Memory B cell (primary cell): ENCODE results near the gene SLC3A2.

ENCODE experiments used
- ATAC-seq: fragments of 150-1000 bp; cut with Tn5 transposase; 2 replicates; pipeline ENCODE4 v1.10.0; 2021; ENCODE audit warnings: low read depth, mild to moderate bottlenecking, moderate library complexity
- DNase-seq, 2 donors: peaks; one replicate each; pipeline ENCODE4 v3.0.0; 2022; ENCODE audit warnings: low spot score in 2 of 2
- H3K27ac Mint-ChIP-seq: one replicate; pipeline ENCODE4 v1.8.0; 2022; ENCODE audit warnings: mild to moderate bottlenecking, moderate library complexity, mixed read lengths
- H3K27me3 Mint-ChIP-seq: one replicate; pipeline ENCODE4 v1.8.0; 2022; ENCODE audit warnings: mixed read lengths
- H3K36me3 Mint-ChIP-seq: one replicate; pipeline ENCODE4 v1.8.0; 2022; ENCODE audit warnings: mild to moderate bottlenecking, mixed read lengths
- H3K4me1 Mint-ChIP-seq: one replicate; pipeline ENCODE4 v1.8.0; 2022; ENCODE audit warnings: mixed read lengths
- H3K4me3 Mint-ChIP-seq: one replicate; pipeline ENCODE4 v1.8.0; 2022; ENCODE audit warnings: mild to moderate bottlenecking, moderate library complexity, mixed read lengths
- H3K9me3 Mint-ChIP-seq: one replicate; pipeline ENCODE4 v1.8.0; 2022; ENCODE audit warnings: mixed read lengths

Gene SLC3A2

DNA sequence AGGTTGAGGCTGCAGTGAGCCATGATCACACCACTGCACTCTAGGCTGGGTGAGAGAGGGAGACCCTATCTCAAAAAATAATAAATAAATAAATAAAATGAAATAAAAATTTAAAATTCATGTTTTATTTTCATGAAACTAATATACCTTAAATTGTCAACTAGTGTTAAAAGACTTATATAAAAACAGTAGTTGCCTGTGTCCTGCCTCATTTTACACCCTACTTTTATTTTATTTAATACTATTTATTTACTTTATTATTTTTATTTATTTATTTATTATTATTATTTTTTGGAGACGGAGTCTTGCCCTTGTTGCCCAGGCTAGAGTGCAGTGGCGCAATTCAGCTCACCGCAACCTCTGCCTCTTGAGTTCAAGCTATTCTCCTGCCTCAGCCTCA is 36.5 kb upstream of the SLC3A2 start:
- ATAC-seq: no peak
- DNase-seq: no peak
- peaks cover 8% of the 10 kb centered on the region for H3K4me1 Mint-ChIP-seq

DNA sequence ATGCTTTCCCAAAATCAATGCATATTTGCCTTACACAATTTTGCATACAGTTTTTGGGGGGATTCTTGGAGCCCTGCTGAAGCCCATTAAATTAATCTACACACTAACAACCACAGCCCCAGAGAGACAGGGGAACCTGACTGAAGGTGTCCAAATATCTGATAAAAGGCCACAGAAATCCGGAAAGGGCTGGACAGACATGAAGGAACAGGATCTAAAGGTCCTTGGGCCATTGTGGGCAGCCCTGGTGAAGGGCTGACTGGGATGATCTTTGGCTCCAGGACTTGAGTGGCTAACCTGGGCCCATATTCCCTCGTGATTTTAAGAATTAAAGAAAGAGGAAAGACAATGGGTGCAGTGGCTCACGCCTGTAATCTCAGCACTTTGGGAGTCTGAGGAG is 34.5 kb upstream of the SLC3A2 start:
- Mint-ChIP-seq H3K36me3 (no peaks in the 10 kb centered on the region), H3K4me1 (peaks cover 4% of the 10 kb centered on the region), H3K9me3 (no peaks in the 10 kb centered on the region), H3K4me3 (no peak overlapping the region), H3K27me3 (no peaks in the 10 kb centered on the region), H3K27ac (no peak overlapping the region)
- DNase-seq: no peak
- ATAC-seq: no peak

More for the DNA sequence above, 36.5 kb upstream of the SLC3A2 start:
- Mint-ChIP-seq H3K9me3 (no peaks in the 10 kb centered on the region), H3K36me3 (peaks cover 3% of the 10 kb centered on the region), H3K4me3 (no peak overlapping the region), H3K27me3 (no peaks in the 10 kb centered on the region), H3K27ac (no peak overlapping the region)

DNA sequence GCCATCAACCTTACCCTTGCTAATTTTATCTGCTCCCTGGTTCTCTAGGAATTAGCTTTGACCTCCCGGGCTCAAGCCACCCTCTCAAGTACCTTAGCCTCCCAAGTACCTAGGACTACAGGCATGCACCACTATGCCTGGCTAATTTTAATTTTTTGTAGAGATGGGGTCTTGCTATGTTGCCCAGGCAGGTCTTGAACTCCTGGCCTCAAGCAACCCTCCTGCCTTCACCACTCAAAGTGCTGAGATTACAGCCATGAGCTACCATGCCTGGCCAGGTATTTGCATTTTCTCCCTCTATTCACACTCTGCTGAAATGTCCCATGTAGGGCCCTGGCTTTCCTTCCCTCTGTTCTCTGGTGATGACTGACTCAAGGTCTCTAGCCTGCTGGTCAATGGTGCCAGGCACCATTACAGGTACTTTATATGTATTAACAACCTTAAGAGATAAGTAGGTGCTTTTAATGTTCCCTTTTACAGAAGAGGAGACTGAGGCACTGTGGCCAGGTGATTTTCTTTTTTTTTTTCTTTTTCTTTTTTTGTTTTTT is 32.9 kb upstream of the SLC3A2 start:
- no peak for ATAC-seq
- no peak for DNase-seq
- Mint-ChIP-seq H3K36me3 (peaks cover 8% of the 10 kb centered on the region), H3K4me3 (no peak overlapping the region), H3K27me3 (no peaks in the 10 kb centered on the region), H3K4me1 (peaks cover 14% of the 10 kb centered on the region), H3K27ac (no peak overlapping the region), H3K9me3 (no peaks in the 10 kb centered on the region)

DNA sequence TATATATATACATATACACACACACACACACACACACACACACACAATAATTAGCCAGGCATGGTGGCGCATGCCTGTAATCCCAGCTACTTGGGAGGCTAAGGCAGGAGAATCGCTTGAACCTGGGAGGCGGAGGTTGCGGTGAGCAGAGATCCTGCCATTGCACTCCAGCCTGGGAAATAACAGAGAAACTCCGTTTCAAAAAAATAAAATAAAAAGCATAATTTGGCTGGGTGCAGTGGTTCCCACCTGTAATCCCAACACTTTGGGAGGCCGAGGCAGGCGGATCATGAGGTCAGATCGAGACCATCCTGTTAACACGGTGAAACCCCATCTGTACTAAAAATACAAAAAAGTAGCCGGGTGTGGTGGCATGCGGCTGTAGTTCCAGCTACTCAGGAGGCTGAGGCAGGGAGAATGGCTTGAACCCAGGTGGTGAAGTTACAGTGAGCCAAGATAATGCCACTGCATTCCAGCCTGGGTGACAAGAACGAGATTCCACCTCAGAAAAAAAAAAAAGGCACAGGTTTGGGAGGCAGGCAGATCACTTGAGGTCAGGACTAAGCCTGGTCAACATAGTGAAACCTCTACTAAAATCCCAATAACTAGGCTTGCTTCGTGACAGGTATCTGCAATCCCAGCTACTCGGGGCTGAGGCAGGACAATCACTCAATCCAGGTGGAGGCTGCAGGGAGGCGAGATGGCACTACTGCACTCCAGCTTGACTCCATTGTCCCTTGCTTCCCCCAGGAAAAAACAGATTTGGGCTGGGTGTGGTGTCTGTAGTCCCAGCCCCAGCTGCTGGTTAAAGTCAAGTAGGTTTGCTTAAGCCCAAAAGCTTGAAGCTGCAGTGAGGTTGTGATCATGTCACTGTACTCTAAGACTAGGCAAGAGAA is 29.5 kb upstream of the SLC3A2 start:
- Mint-ChIP-seq H3K4me3 (peak overlapping the region; percentile 2), H3K9me3 (no peaks in the 10 kb centered on the region), H3K36me3 (peaks cover 23% of the 10 kb centered on the region), H3K4me1 (peaks cover 36% of the 10 kb centered on the region), H3K27me3 (no peaks in the 10 kb centered on the region), H3K27ac (peak overlapping the region; percentile 97)
- ATAC-seq: no peak
- DNase-seq: no peak

DNA sequence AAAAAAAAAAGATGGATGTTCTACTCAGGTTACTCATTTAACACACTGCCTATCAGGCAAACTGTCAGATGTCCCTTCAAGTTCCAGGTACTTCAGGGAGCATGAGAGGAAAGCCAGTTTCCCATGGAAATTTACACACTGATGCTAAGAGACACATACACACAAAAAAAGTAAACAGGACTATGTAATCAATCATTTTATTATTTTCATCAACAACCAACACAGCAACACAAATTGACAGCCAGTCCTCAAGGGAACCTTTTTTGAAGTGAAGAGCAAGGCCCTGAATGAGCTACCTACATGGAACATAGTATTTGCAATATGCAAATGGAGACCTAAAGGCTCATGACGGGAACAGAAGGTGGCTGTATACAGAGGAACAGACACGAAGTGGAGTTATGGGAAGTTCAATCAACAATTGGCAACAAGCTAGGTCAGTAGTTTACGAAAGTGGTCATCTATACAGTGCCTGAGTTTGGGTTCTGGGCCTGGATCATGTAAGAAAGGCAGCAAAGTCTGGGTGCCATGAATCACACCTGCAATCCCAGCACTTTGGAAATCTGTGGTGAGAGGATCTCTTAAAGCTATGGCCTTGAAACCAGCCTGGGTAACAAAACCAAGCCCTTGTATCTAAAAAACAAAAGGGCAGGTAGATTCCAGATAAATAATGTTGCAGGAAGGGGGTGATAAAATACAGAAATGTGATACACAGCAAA is 28.7 kb upstream of the SLC3A2 start:
- DNase-seq (no peak), ATAC-seq (no peak)
- no peaks in the 10 kb centered on the region for H3K27me3 Mint-ChIP-seq
- peak overlapping the region; percentile 2 for H3K4me3 Mint-ChIP-seq
- peaks cover 23% of the 10 kb centered on the region for H3K36me3 Mint-ChIP-seq
- peak overlapping the region; percentile 97 for H3K27ac Mint-ChIP-seq
- no peaks in the 10 kb centered on the region for H3K9me3 Mint-ChIP-seq
- H3K4me1 Mint-ChIP-seq: peaks cover 39% of the 10 kb centered on the region

DNA sequence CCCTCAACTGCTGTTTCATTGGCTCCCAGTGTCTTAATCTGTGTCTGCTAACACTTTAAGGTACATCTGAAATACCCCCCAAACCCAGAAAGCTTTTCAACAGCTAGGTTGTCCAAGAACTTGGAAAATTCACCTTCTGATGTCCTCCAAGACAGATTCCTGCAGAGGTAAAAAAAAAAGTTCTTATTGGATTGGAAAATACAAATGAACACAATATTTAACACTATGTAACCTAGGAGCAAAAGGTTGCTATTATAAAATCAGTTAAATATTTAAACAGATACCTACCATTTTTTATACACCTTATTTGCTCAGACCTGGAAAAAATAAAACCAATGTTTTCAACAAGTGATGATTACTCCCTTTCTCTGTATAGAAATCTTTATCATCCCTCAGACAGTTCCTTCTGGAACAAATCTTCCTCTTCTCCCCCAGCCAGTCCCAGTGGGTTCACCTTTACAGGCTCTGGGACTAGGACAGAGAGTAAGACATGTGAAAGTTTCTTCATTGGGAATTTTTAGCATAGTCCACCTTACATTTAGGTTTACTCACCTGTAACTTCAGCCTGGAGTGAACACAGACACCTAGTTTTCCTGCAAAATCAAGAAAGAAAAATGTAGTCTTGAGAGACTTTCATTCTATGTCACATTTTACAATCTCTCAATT is 28.0 kb upstream of the SLC3A2 start:
- H3K27me3 Mint-ChIP-seq: no peaks in the 10 kb centered on the region
- H3K9me3 Mint-ChIP-seq: no peaks in the 10 kb centered on the region
- H3K4me3 Mint-ChIP-seq: peak overlapping the region; percentile 24
- H3K36me3 Mint-ChIP-seq: peaks cover 23% of the 10 kb centered on the region
- ATAC-seq: no peak
- peak overlapping the region; percentile 97 for H3K27ac Mint-ChIP-seq
- H3K4me1 Mint-ChIP-seq: peaks cover 44% of the 10 kb centered on the region
- DNase-seq: no peak

DNA sequence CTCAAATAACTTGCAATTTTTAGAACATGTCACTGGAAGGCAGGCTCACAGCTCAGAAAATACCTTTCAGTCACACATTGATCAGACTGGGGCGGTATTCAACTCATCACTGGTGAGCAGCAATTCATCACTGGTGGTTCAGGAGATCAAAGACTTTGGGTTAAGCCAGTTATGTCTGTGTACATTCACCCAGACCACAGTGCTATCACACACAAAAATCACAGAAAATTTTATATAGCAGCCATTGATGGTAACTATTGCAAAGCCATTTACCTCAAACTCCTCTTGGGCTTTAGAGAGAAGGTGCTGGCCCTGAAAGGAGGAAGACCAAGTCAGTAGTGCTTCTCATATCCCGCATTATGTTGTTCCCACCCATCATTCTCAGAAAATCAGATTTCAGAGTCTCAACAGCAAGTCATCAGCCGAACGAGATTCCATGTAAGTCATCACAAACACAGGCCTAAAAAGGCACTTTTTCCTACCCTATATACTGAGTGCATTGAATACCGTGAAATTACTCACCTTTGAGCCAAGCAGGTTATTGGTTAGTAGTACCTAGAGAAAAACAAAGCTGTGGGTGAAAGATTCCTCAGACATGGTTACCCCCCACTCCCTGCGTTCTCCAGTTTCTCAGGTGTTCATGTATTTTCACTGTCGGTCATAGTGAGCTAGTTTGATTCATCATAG is 27.3 kb upstream of the SLC3A2 start:
- peaks cover 23% of the 10 kb centered on the region for H3K36me3 Mint-ChIP-seq
- peak overlapping the region; percentile 97 for H3K27ac Mint-ChIP-seq
- DNase-seq (no peak), ATAC-seq (no peak)
- no peaks in the 10 kb centered on the region for H3K9me3 Mint-ChIP-seq
- no peaks in the 10 kb centered on the region for H3K27me3 Mint-ChIP-seq
- peaks cover 45% of the 10 kb centered on the region for H3K4me1 Mint-ChIP-seq
- H3K4me3 Mint-ChIP-seq: peak overlapping the region; percentile 99

DNA sequence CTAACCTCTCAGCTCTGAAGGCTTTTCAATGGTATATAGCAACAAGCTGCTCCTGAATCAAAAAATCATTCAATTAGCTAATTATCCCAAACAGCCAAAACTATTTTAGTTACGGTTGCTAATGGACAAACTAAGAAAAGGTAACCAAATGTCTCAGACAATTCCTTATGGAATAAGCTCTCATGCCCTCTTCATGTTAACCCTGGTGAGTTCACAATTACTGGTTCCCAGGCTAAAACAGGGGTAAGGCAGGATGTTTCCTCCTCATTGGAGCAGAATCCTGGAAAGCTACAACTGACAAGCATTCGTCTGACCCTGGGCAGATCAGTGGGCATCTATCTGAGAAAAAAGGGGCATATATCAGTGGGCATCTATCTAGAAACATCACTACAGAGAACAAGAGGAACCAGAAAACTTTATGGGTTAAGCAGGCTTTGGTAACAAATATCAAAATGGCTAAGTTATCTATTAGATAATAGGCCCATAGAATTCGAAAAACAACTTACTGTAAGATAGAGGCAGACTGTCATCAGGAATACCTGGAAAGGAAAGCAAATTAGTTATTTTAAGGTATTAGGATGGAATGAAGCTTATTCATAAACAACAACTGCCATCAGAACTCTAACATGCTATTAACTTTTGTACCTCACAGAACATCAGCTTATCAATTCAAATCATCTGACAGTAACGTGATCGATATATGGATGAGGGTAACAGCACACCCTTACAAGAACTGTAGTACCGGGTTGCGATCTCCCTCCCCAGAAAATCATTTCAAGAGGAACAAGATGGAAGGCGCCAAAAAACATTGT is 26.5 kb upstream of the SLC3A2 start:
- H3K9me3 Mint-ChIP-seq: no peaks in the 10 kb centered on the region
- no peaks in the 10 kb centered on the region for H3K27me3 Mint-ChIP-seq
- H3K36me3 Mint-ChIP-seq: peaks cover 23% of the 10 kb centered on the region
- peaks cover 45% of the 10 kb centered on the region for H3K4me1 Mint-ChIP-seq
- peak overlapping the region; percentile 97 for H3K27ac Mint-ChIP-seq
- H3K4me3 Mint-ChIP-seq: peak overlapping the region; percentile 99
- ATAC-seq (no peak), DNase-seq (no peak)

DNA sequence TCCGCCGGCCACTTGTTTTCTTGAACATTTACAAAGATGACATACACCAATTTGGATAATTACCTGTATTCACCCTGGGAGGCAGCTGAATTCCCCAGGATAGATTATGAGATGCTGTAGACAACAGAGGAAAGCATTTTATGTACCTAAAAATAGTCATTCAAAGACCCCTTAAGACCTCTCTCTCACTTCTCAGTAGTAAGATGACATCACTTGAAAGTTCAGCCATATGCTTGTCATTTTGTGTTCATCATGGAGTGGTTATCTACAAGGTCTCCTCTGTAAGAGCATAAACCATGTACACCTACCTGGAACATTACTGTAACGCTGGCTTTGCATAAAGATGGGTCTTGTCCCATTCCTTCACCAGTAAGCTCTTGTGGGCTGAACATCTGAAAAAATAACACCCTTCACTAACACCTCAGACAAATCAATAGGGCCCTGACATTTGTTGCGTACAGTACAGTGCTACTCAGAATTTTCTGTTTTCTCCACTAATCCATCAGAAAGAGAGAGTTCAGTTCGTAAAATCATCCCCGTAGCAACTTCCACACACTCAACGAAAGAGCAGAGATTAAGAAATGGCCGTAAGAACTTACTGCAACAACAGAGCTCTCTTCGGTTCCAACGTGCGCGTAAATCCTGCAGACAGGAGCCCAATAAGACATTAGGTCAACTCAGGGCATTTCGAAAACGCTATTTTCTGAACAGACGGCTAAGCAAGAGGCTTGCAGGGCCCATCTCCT is 25.7 kb upstream of the SLC3A2 start:
- Mint-ChIP-seq H3K4me3 (peak overlapping the region; percentile 99), H3K27ac (peak overlapping the region; percentile 97), H3K36me3 (peaks cover 23% of the 10 kb centered on the region), H3K4me1 (peaks cover 44% of the 10 kb centered on the region), H3K9me3 (no peaks in the 10 kb centered on the region), H3K27me3 (no peaks in the 10 kb centered on the region)
- no peak for ATAC-seq
- no peak for DNase-seq

DNA sequence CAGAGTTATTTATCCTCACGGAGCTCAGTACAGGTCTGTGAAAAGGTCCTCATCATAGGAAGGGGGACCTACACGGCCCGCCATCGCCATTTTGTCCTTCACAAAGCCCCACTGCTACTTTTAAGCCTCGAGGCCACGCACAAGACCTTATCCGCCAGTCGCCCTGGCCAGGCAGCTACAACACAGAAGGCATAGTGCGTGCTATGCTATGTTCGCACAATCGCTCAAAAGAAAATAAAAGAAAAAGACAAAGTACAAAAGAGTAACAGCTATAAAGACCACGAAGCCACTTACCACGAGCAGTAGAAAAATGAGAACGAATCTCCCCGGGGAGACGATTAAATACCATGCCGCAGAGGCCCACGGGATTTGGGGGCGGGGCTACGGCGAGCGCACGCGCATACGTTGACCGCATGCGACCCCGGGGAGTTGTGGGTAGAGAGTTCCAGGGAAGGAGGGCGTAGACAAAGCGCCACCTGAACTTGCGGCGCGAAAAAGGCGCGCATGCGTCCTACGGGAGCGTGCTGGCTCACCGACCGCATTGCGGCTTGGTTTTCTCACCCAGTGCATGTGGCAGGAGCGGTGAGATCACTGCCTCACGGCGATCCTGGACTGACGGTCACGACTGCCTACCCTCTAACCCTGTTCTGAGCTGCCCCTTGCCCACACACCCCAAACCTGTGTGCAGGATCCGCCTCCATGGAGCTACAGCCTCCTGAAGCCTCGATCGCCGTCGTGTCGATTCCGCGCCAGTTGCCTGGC is 24.9 kb upstream of the SLC3A2 start:
- ATAC-seq (peak; percentile 92), DNase-seq (peak; percentile 99)
- Mint-ChIP-seq H3K27ac (peak overlapping the region; percentile 97), H3K9me3 (no peaks in the 10 kb centered on the region), H3K27me3 (no peaks in the 10 kb centered on the region), H3K36me3 (peaks cover 23% of the 10 kb centered on the region), H3K4me3 (peak overlapping the region; percentile 99), H3K4me1 (peaks cover 42% of the 10 kb centered on the region)

DNA sequence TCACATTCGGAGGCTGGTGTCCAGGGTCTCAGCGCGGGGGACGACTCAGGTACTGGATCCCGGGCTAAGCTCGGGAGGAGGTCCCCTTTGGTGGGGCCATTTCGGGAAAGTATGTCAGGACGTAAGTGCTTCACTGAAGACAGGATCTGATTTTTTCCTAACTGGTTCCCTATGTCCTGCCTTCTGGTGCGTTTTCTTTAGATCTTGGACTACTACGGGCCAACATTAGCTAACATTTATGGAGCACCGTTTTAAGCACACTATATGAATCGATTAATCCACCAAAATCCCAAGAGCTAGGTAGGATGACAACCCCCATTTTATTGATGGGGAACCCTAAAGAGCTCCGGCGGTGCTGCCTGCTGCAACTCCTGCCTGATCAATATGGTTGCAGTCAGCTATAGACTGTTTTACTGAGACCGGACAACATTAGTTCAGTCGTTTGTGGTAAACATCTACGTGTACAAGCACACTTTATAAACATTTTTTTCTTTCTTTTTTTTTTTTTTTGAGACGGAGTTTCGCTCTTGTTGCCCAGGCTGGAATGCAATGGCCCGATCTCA is 24.3 kb upstream of the SLC3A2 start:
- peaks cover 23% of the 10 kb centered on the region for H3K36me3 Mint-ChIP-seq
- peak overlapping the region; percentile 99 for H3K4me3 Mint-ChIP-seq
- H3K9me3 Mint-ChIP-seq: no peaks in the 10 kb centered on the region
- H3K27me3 Mint-ChIP-seq: no peaks in the 10 kb centered on the region
- H3K27ac Mint-ChIP-seq: peak overlapping the region; percentile 97
- DNase-seq (no peak), ATAC-seq (no peak)
- H3K4me1 Mint-ChIP-seq: peaks cover 40% of the 10 kb centered on the region
